Measurements from ENCODE around the gene NSFL1C.

Gene NSFL1C

DNA sequence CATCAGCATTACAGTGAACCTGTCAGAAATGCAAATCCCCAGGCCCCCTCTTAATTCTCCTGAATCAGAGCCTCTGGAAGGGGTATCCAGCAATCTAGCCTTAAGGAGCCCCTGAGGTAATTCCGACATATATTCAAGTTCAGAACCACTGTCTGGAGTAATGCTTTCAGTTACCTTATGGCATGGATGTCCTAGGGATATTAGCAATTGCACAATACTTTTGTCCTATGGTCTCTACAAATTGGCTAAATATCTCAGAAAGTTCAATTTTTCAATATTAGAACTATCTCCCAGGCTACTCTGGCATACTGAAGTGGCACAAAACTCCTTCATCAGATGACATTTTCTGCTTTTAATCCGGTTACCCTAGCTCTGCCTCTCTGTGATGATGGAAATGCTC, 6.4 kb downstream of the NSFL1C start:
- DNase-seq (ENCODE audit: low read depth), result no peak

DNA sequence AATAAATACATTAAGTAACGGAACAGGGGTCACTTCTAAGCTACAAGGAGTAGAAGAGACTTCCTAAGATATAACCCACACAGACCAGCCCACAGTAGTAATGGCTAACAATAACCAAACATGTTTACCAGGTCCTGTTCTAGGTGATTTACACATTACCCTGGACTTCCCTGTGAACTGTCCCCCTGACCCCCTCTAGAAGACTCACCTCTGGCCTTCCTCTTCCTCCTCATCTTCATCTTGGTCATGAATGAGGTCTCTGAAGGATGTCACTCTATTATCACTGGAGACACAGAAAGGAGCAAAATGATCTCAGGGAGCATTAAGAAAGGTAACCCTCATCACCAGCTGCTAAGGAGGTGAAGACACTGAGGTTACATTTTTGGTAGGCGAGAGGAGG, 8.7 kb downstream of the NSFL1C start:
- no peak for DNase-seq (ENCODE audit: low read depth)

DNA sequence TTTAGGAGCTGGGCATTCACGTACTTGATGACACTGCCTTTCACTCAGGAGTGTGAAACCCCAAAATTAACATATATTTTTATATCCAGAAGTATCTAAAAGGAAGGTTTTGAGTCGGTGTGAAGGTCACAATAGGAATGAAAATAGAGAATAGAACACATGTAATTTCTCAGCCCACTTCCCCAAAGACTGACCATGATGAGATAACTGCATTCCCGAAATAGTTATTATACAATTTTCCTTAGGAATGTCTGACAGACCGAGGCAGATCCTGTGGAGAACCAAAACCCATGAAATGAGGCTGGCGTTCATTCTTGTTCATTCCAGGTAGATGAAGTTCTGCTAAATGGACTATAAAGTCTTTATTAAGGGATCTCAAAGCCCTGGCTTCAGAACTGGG, 10.3 kb downstream of the NSFL1C start:
- no peak for DNase-seq (ENCODE audit: low read depth)

DNA sequence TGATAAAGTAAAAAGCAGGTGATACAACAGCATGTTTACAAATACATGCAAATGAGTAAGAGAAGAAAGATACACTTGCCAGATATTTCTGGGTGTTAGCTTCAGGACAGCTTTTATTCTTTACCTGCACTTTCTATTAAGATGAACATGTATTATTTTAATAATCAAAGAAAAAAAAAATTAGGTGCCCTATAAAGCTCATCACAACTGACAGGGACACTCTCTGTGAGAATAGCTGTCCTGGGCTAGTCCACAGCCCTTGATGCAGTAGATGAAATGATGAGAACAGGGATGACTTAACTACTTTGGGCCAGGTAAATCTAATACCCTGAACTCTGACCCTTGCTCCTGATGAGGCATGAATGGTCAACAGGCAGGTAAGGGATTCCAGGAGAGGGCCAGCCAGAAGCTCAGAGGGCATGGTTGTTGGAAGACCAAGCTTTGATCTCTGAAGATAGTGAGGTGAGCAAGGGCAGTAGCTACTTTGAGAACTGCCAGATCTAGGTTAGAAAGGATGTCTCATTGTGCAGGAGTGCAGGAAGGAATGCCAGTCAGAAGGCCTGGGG, 15.6 kb downstream of the NSFL1C start:
- no peak for DNase-seq (ENCODE audit: low read depth)

DNA sequence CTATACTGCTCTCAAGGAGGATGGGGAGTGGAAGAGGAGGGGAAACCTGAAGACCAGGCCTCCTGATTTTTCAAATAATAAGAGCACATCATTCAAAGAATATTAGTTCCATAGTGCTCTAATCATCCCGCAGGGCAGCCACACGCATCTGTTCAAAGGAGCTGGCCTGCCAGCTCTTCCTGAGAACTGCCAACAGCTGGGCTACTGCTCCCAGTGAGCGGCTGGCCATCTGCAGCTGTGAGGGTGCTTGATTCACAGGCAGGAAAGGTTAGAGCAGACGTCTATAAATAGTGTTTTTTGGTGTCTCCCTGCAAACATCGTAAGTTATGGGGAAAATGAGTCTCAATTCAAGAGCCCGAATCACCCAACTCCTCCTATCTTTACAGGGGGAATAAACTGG, 17.3 kb downstream of the NSFL1C start:
- no peak for DNase-seq (ENCODE audit: low read depth)

DNA sequence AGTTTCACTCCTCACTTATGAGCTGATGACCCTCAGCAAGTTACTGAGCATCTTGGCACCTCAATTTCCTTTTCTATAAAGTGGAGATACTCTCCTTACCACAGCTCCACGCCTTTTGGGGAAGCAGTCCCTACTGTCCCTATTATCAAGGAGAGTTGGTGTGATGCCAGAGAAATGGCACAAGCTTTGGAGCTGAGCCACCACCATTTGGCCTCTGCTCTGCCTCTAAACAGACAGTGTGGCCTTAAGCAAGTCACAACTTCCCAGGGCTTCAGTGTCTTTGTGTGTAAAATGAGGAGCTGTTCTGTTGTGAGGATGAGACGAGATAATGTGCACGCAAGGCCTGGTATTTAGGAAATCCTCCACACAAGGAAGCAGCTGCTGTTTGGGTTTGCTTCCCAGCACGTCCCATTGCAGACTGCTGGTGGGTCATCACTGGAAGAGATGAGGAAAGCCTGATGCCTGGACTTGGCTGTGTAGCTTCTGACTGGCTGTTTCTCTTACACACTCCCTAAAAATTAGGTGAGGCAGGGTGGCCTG, 18.5 kb downstream of the NSFL1C start:
- no peak for DNase-seq (ENCODE audit: low read depth)

DNA sequence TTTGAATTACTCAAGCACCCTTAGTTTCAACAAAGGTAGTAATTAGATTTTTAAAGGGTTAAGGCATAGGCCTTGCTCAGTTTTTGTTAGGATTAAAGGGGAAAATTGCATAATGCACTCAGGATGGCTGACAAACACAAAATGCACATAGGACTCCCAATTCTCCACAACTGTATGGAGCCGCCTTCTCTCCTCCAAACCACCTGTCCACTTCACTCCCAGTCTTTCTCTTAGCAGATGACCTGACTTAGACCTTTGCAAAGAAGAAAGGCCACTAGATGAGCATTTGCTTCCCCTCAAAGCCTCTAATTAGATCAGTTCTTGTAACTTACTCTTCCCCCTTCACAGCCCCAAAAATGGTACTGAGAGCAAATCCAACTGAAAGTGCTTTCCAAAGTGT, 20.1 kb downstream of the NSFL1C start:
- DNase-seq (ENCODE audit: low read depth), result no peak

DNA sequence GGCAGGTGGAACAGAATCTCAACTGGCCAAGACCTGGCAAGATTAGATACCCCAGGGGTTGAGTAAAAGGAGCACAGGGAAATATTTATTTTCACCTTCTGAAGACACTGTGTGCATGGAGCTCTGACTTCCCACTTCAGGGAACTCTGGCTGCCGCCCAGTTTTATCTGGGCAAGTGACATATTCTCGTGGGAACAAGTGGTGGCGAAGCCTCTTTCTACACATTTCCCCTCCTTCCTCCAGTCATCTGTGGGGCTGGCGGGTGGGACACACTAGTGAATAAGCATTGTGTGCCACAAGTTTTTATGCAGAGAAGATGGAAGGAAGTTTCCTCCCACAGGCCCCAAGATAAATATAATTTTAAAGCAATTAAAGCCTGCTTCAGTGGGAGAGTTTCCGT, 23.6 kb downstream of the NSFL1C start:
- DNase-seq (ENCODE audit: low read depth), result no peak

DNA sequence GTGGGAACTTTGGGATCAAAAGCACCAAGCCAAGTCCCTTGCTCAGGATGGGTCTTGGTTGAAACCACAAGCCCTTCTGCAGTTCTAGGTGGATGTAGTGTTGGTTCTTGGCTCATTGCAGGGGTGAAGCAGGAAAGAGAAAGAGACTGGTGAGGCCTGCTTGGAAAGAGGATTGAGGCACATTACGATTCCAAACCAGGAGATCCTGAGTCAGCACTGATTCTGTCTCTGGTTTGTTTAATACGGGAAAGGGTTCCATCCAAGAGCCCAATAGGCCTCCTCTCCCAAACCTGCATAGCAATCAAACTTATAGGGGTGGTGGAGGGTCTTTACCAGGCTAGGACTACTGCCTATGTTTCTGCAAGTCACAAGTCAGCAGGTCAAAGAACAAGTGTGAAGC, 24.3 kb downstream of the NSFL1C start:
- no peak for DNase-seq (ENCODE audit: low read depth)

DNA sequence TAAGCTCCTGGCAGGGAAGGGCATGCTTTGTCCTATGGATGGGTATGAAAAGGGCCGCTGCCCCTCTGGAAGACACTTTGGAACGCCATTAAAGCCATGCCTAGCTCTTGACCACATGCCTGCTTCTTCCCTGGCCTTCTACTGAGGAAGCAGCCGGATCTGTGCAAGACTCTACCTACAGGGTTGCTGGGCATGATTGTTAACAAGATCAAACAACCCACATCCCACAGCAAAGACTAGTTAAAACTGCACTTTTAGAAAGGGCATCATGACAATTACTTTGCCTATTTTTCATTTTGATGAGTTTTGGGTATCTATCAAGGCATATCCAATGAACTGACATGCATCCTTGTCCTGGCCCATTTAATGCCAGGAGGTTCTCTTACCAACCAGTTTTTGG, 25.5 kb downstream of the NSFL1C start:
- no peak for DNase-seq (ENCODE audit: low read depth)

DNA sequence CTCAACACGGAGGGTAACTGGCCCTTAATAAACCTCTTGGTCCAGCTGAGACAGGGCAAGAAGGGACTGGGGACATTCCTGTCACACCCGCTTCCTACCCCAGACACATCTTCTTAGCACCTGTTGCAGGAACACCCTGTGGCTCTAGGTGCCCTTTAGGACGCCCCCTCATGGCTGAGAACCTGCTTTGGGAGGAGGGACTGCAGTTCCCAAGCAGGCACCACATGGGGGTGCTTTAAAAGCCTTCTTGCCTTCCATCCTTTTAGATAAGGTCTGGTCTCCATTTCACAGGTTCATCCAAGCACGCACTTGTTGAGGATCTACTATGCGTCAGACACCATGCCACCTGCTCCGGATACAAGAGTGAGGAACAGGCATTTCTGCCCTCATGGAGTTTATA, 26.6 kb downstream of the NSFL1C start:
- DNase-seq (ENCODE audit: low read depth), result no peak

DNA sequence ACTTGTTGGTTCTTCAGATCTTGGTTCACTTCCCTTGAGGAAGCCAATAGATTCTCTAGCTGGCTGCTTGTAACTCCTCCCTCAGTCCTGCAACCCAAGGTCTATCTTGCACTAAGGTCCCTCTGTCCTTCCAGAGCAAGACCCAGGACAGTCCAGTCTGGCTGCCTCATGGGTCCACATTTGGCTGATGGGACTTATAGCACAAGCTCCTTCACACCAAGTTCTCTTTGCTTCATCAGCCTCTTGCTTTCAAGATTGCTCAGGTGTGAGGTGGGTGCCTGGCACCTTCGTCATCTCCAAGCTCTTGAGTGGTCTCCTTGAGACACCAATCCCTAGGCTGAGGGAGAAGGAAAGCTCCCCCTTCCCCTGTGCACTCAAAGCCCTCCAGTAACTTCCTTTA, 28.3 kb downstream of the NSFL1C start:
- DNase-seq (ENCODE audit: low read depth), result no peak

DNA sequence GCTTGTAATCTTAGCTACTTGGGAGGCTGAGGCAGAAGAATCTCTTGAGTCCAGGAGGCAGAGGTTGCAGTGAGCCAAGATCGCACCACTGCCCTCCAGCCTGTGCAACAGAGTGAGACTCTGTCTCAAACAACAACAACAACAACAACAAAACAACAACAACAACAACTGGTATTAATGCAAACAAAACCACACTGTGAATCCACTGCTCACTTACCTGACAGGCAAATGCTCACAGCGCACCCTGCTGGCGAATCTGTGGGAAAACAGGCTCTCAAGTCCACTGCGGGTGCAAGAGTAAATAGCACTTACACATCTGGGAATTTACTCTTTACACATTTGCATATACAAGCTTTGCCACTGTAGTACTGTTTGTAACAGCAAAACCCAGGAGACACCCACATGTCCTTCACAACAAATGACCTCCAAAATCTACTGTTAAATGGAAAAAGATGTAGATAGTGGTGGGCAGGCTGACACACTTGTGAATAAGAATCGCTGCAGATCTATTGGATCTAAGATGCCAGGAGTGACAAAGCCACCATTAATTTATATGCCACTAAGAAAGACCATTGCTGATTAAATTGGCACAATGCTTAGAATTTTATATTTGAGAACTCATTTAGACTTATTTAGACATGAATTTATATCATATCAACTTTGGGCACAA, 29.3 kb downstream of the NSFL1C start:
- DNase-seq (ENCODE audit: low read depth), result no peak

DNA sequence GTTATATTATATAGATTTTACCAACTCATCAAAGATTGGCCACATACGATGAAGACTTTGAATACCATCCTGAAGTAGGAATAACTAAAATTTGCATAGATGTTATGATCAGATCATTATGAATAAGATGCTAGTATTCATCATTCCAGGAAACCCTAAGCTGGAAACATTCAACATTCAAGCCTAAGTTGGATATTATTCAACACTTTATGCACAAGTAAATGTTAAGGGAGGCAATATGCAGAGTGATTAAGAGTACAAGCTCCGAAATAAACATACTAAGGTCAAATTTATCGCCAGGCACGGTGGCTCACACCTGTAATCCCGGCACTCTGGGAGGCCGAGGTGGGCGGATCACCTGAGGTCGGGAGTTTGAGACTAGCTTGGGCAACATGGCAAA, 30.4 kb downstream of the NSFL1C start:
- no peak for DNase-seq (ENCODE audit: low read depth)

DNA sequence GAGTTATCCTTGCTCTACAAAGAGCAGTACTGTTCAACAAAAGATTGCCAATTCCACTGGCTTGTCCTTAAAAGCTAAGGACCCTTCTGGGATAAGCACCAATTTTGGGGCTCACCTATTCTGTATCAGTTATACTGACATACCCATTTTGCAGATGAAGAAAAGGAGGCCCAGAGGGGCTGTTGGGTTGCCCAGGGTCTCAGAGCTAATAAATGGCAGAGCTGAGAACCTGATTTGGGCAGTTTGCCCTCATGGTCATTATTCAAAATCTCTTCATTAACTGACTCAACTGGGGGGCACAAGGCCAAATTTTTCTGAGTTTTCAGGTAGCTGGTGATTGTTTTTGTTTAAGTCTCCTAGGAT, 31.3 kb downstream of the NSFL1C start:
- DNase-seq (ENCODE audit: low read depth), result no peak

DNA sequence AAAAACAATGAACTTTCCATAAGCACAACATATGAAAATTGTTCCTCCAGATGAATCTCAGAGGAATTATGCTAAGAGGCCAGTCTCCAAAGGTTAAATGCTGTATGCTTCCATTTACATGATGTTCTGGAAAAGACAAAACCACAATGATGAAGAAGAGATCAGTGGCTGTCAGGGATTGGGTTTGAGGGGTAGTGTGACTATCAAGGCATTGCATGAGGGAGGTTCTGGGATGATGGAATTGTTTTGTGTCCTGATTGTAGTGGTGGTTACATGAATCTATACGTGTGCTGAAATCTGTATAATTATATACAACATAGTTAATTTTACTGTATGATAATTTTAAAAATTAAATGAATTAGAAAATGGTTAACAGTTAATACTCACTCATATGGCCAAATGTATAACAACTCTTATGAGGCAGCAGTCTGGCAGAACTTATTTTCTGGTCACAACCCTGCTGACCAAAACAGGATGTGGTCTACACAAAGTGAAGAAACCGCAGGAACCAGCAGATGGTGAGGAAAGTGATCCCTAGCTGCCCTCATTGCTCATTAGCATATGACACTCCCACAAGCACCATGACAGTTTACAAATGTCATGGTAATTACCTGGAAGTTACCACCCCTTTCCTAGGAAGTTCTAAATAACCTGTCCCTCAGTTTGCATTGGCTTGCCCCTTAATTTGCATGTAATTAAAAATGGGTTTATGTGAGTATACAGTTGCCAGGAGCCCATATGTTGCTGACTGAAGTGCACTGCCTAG, 31.9 kb downstream of the NSFL1C start:
- DNase-seq (ENCODE audit: low read depth), result peak; percentile 78

DNA sequence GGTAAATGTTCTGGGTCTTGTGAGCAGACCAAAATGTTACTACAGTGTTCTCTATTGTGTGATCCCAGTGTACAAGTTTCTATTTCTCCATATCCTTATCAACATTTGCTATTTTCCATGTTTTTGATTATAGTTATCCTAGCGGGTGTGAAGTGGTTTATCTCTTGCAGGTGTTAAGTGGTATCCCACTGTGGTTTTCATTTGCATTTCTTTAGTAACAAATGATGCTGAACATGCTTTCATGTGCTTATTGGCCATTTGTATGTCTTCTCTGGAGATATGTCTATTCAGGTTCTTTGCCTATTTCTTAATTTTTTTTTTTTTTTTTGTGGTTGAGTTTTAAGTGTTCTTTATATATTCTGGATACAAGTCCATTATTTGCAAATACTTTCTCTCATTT, 35.5 kb downstream of the NSFL1C start:
- DNase-seq (ENCODE audit: low read depth), result no peak

DNA sequence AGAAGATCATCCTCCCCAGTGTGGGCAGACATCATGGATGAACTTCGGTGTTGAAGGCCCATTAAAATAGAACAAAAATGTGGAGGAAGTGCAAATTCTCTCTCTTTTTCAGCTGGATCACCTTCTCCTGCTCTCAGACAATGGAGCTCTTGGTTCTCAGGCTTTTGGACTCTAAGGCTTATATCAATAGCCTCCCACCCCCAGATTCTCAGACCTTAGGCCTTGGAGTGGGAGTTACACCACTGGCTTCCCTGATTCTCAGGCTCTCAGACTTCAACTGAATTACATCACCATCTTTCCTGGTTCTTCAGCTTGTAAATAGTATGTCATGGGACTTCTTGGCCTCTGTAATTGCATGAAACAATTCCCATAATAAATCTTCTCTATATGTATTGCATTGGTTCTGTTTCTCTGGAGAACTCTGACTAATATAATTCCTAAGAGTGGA, 36.6 kb downstream of the NSFL1C start:
- peak; percentile 20 for DNase-seq (ENCODE audit: low read depth)

DNA sequence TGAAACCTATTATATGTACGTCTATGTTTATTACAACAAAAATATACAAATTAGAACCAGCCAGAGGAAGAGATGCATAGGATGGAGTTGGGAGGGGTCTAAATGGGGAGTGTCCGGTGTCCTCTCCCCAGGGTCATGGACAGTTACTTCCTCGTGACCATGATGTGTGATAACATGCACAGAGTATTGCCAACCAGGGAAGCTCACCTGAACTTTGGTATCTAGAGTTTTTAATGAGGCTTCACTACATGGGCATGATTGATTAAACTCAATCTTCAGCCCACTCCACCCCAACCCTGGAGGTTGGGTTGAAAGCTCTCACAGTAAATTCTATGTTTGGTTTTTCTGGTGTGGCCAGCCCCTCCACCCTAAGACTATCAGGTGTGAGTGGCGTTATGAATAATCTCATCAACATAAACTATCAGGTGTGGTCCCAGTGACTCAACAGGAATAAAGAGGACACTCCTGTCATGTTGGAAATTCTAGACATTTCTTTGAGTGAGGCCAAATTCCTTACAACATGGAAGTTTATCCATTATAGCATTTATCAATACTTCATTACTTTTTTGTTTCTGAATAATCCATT, 37.4 kb downstream of the NSFL1C start:
- DNase-seq (ENCODE audit: low read depth), result no peak

DNA sequence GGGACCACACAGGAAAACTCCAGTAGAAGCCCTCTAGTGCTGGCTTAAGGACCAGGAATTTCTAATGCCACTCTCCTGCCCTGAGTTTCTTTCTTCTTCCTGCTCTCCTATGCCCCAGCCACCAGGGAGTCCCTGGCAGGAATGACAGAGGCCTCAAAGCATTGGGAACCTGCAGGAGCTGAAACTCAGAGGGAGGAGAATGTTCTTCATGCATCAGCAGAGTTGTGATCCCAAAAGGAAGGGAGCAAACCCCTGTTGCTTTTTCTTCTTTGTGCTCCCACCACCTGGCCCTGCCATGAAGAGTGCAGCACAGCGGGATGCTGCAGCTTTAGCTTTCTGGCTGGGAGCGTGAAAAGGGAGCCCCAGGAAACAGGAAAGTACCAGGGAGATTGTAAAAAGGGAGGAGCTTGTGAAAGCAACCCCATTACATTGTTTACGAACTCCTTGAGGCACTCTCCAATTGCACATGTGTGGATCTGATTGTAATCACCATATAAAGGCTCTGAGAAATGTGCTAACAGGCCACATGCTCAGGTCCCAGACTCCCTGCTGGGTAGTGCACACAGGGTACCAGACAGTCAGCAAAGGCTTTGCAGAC, 39.1 kb downstream of the NSFL1C start:
- DNase-seq (ENCODE audit: low read depth), result no peak

DNA sequence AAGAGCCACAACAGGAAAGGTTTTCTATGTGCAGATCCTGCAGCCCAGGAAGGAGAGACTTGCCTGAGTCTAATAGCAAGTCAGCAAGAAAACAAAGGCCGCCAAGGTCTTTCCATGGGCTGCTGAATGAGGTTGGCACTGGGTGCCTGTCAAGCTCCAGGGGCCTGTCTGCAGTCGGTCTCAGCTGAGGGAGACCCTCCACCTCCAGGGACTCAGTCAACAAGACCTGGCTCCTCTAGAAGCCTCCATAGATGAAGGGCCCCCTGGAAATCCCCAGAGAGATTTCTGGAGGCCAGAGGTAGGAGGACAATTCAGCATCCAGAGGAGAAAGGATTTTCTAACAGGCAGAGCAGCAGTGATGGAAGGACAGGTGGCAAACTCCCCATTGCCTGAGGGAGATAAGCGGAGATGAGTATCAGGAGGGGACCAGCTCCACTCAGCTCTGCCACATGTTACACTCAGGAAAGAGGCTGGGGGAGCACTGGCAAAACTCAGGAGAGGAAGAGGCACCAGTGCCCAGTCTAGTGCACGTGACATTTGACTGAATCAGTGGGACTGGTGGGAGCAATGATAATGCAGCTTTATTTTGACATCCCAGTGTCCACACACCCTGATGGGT, 40.3 kb downstream of the NSFL1C start:
- DNase-seq (ENCODE audit: low read depth), result no peak

DNA sequence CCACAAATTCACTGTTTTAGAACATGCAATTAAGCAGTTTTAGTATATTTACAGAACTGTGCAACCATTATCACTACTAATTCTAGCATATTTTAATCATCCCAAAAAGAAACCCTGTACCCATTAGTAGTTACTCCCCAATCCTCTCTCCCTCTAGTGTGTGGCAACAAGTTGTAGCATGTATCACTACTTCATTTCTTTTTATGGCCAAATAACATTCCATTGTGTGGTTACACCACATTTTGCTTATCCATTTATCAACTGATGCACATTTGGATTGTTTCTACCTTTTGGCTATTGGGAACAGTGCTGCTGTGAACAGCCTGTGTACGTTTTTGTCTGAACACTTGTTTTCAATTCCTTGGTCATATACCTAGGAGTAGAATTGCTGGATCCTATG, 42.3 kb downstream of the NSFL1C start:
- DNase-seq (ENCODE audit: low read depth), result no peak

All from non-pigmented ciliary epithelial cell (primary cell).